Breast epithelium (tissue), 3 donors: ENCODE data around the gene DDX39A.

Experiments used
- POLR2A ChIP-seq: fragments of 450-650 bp; IDR thresholded peaks from one replicate; pipeline ENCODE4 v1.6.1; 2016; ENCODE audit warnings: antibody characterized with exemption, mild to moderate bottlenecking, moderate library complexity
- POLR2AphosphoS5 ChIP-seq, 3 donors: sonication (generic); formaldehyde crosslinking; IDR thresholded peaks; one replicate each; pipeline ENCODE4 v1.6.1; 2017; ENCODE audit warnings: antibody characterized with exemption in 3 of 3
- TF ChIP-seq, protein P1 (sequence below), 3 donors: fragments of 450-650 bp; IDR thresholded peaks; one replicate each; pipeline ENCODE4 v1.5.1; 2016 to 2017; ENCODE audit warnings: antibody characterized with exemption in 3 of 3, mild to moderate bottlenecking in 3 of 3, moderate library complexity in 3 of 3

DNA sequence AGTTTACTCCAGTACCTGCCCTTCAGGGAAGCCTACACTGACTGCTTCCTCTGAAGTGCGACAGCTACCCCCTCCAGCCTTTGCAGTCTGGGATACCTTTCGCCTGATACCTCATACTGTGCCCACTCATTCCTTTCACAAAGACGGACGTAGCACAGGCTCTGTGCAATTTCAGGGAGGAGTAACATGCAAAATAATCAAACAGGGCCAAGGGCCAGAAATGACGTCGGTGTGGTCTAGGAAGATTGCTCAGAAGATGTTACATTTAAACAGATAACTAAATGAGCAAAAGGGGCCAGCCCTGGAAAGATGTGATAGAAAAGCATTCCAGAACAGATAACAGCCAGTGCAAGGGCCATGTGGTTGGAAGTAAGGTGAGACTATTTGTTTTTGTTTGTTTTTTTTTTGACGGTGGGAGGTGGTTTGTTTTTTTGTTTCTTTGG is 6.6 kb upstream of the DDX39A start:
- no peak for TF ChIP-seq POLR2A
- TF ChIP-seq, protein P1, sequence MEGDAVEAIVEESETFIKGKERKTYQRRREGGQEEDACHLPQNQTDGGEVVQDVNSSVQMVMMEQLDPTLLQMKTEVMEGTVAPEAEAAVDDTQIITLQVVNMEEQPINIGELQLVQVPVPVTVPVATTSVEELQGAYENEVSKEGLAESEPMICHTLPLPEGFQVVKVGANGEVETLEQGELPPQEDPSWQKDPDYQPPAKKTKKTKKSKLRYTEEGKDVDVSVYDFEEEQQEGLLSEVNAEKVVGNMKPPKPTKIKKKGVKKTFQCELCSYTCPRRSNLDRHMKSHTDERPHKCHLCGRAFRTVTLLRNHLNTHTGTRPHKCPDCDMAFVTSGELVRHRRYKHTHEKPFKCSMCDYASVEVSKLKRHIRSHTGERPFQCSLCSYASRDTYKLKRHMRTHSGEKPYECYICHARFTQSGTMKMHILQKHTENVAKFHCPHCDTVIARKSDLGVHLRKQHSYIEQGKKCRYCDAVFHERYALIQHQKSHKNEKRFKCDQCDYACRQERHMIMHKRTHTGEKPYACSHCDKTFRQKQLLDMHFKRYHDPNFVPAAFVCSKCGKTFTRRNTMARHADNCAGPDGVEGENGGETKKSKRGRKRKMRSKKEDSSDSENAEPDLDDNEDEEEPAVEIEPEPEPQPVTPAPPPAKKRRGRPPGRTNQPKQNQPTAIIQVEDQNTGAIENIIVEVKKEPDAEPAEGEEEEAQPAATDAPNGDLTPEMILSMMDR (IDR thresholded peaks at IDR 0.05), result no peak
- no peak for TF ChIP-seq POLR2AphosphoS5 (IDR thresholded peaks at IDR 0.05)
